B cell (primary cell): ENCODE measurements around the gene CYP27A1. TPM values are rescaled to one million over a fixed set of nuclear protein-coding genes. Genes with fewer than 3 reads are reported as not detected.

Experiments
- ATAC-seq: fragments of 200-7000 bp; cut with Tn5 transposase; one replicate; pipeline ENCODE4 v1.10.0; 2021; ENCODE audit warnings: low read depth, mild to moderate bottlenecking, moderate number of reproducible peaks, moderate library complexity
- CTCF ChIA-PET: fragments of 350-600 bp; sonication (Branson Sonifier 250); formaldehyde crosslinking; loops from one replicate; lab custom pipeline; 2021; ENCODE audit warnings: antibody characterized with exemption, inconsistent platforms; lab: Charles Lee
- POLR2A ChIA-PET: fragments of 350-600 bp; sonication (Branson Sonifier 250); formaldehyde crosslinking; loops from one replicate; lab custom pipeline; 2021; ENCODE audit warnings: antibody characterized with exemption; lab: Charles Lee
- DNase-seq: peaks from one replicate; pipeline ENCODE4 v3.0.0; 2013
- H2AFZ ChIP-seq: 2 replicates; pipeline ENCODE4 v1.6.1; 2012; ENCODE audit warnings: mild to moderate bottlenecking, low read depth, low read length; ENCODE audit not compliant: insufficient read depth, poor library complexity, severe bottlenecking
- H3K27ac ChIP-seq, 2 donors: 1 replicate in 1 of 2; 2 replicates in 1 of 2; pipeline ENCODE4 v1.5.1; 2012 to 2013; ENCODE audit warnings: low read length in 2 of 2, mild to moderate bottlenecking in 2 of 2, moderate library complexity in 1 of 2
- H3K27me3 ChIP-seq, 4 experiments: fragments of 200-600 bp in 1 of 4; sonication (generic) in 1 of 4; replicated peaks in 1 of 4; 1 replicate in 2 of 4; 2 replicates in 2 of 4; pipeline versions ENCODE4 v1.6.1 to v1.7.0; 2013 to 2016; ENCODE audit warnings: low read length in 3 of 4, mild to moderate bottlenecking in 2 of 4, mixed read lengths in 1 of 4, moderate library complexity in 1 of 4; ENCODE audit not compliant: insufficient read depth in 4 of 4, control insufficient read depth in 3 of 4; ENCODE audit errors: control extremely low read depth in 1 of 4
- H3K36me3 ChIP-seq, 2 experiments: replicated peaks in 1 of 2; 1 replicate in 1 of 2; 2 replicates in 1 of 2; pipeline versions ENCODE4 v1.6.1 to v1.7.1; 2013; ENCODE audit warnings: low read length in 1 of 2; ENCODE audit not compliant: insufficient read depth in 2 of 2, control insufficient read depth in 1 of 2; ENCODE audit errors: control extremely low read depth in 1 of 2, extremely low read depth in 1 of 2
- H3K4me1 ChIP-seq, 2 donors: fragments of 200-600 bp in 1 of 2; sonication (generic) in 1 of 2; 1 replicate in 1 of 2; 2 replicates in 1 of 2; pipeline versions ENCODE4 v1.5.1 to v1.6.1; 2013 to 2017; ENCODE audit warnings: low read length in 2 of 2; ENCODE audit not compliant: control insufficient read depth in 2 of 2, insufficient read depth in 2 of 2
- H3K4me2 ChIP-seq: replicated peaks from 2 replicates; pipeline ENCODE3; 2012; ENCODE audit warnings: mild to moderate bottlenecking, low read depth, low read length; ENCODE audit not compliant: poor library complexity, severe bottlenecking
- H3K4me3 ChIP-seq, 5 experiments: fragments of 200-600 bp in 1 of 5; sonication (generic) in 1 of 5; 1 replicate in 3 of 5; 2 replicates in 2 of 5; pipeline versions ENCODE4 v1.5.1 to v1.7.0; 2011 to 2016; ENCODE audit warnings: low read length in 4 of 5, mild to moderate bottlenecking in 4 of 5, low read depth in 2 of 5, control low read depth in 1 of 5, moderate library complexity in 1 of 5; ENCODE audit not compliant: insufficient read depth in 1 of 5; ENCODE audit errors: control extremely low read depth in 1 of 5, extremely low read depth in 1 of 5
- H3K79me2 ChIP-seq: fragments of 200-600 bp; sonication (generic); one replicate; pipeline ENCODE4 v1.6.0; 2016; ENCODE audit warnings: low read length; ENCODE audit not compliant: control insufficient read depth, insufficient read depth
- H3K9ac ChIP-seq: fragments of 200-600 bp; sonication (generic); 2 replicates; pipeline ENCODE4 v1.6.1; 2017; ENCODE audit warnings: mild to moderate bottlenecking, low read length, moderate library complexity
- H3K9me3 ChIP-seq, 3 donors: one replicate each; pipeline versions ENCODE4 v1.6.1 to v1.7.1; 2013; ENCODE audit warnings: low read length in 2 of 3; ENCODE audit not compliant: control insufficient read depth in 2 of 3, insufficient read depth in 1 of 3; ENCODE audit errors: control extremely low read depth in 1 of 3
- H4K20me1 ChIP-seq: 2 replicates; pipeline ENCODE4 v1.6.0; 2012; ENCODE audit warnings: mild to moderate bottlenecking, low read length; ENCODE audit not compliant: insufficient read depth, control insufficient read depth, poor library complexity, severe bottlenecking
- H3K27ac Mint-ChIP-seq: one replicate; pipeline ENCODE4 v1.8.0; 2021; ENCODE audit warnings: mixed read lengths
- H3K27me3 Mint-ChIP-seq: one replicate; pipeline ENCODE4 v1.8.0; 2021; ENCODE audit warnings: mixed read lengths
- H3K4me1 Mint-ChIP-seq: one replicate; pipeline ENCODE4 v1.8.0; 2021; ENCODE audit warnings: mixed read lengths
- H3K4me3 Mint-ChIP-seq: one replicate; pipeline ENCODE4 v1.8.0; 2021; ENCODE audit warnings: mixed read lengths
- H3K9me3 Mint-ChIP-seq: one replicate; pipeline ENCODE4 v1.8.0; 2022; ENCODE audit warnings: mixed read lengths; ENCODE audit not compliant: insufficient read depth
- EZH2 ChIP-seq: IDR thresholded peaks from 2 replicates; pipeline ENCODE4 v1.6.1; 2012; ENCODE audit warnings: borderline replicate concordance, low read depth, mild to moderate bottlenecking, moderate library complexity, low read length; ENCODE audit not compliant: insufficient read depth, poor library complexity, severe bottlenecking
- WGBS: methylation state at CpG from one replicate; pipeline ENCODE4 v1.1.5; 2013; ENCODE audit warnings: missing lambda C conversion rate; ENCODE audit not compliant: insufficient coverage; 5-methylcytosine and 5-hydroxymethylcytosine counted together
- intact Hi-C: fragments of 100-400 bp; cut with micrococcal nuclease; formaldehyde crosslinking; loops from one replicate; pipeline ENCODE4 v1.10.0; 2022
- polyA plus RNA-seq: library from polyadenylated mRNA; depleted of rRNA; stranded (reverse); fragments of >200 nt; gene quantifications from 2 replicates; pipeline ENCODE4 v1.2.3, GENCODE V29; 2012
- total RNA-seq, 2 donors: library from RNA; stranded (reverse); fragments of 120-200 nt in 1 of 2; gene quantifications; 1 replicate in 1 of 2; 2 replicates in 1 of 2; pipeline versions ENCODE4 v1.2.3 to v1.2.4, GENCODE V29; 2013 to 2022
- TF ChIP-seq, protein P1 (sequence below): fragments of 200-600 bp; IDR thresholded peaks from one replicate; pipeline ENCODE4 v1.8.0; 2022; ENCODE audit warnings: antibody characterized with exemption, mild to moderate bottlenecking

The CYP27A1 gene
- total and polyA plus RNA-seq, 2 donors (not counting 1 experiment from before 2014, with no cell fraction given), result 0.39 to 1.1 TPM

DNA sequence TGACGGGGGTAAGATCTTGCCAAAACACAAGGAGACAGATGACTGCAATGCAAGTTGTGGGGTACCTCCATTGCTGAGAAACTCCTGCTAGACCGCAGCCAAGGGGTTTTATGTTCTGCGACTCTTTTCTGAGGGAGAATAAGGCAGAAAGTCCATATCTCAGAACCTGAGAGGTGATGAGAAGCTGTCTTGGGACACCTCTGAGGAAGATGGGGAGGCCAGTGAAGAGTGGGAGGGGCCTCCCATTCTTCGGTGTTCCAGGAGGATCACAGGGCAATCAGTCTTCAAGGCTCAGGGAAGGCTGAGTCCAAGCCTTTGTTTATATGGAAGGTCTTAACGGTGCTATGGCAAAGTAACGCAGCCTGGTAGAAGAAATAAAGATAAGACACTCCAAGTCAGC lies 18.0 kb downstream of the CYP27A1 start:
- Histone ChIP-seq H3K9me3 (peaks cover 6 to 10% (median 8%) of the 10 kb centered on the region in 3 donors), H3K36me3 (no peaks in the 10 kb centered on the region), H4K20me1 (no peaks in the 10 kb centered on the region), H3K4me1 (no peaks in the 10 kb centered on the region), H2AFZ (no peak overlapping the region), H3K9ac (no peak overlapping the region), H3K4me2 (no peak overlapping the region), H3K79me2 (no peaks in the 10 kb centered on the region), H3K27ac (no peak overlapping the region), H3K4me3 (no peak overlapping the region), H3K27me3 (peaks cover 0 to 17% (median 6%) of the 10 kb centered on the region in 4 experiments)
- CTCF ChIA-PET, result no interaction called here
- WGBS, result 86% methylated on average over 4 of the region's 6 CpGs
- intact Hi-C loops, result no loop called here
- DNase-seq (no peak), ATAC-seq (no peak)
- Mint-ChIP-seq H3K27ac (no peak overlapping the region), H3K4me1 (no peaks in the 10 kb centered on the region), H3K27me3 (peaks cover 40% of the 10 kb centered on the region), H3K9me3 (peaks cover 5% of the 10 kb centered on the region), H3K4me3 (no peak overlapping the region)
- TF ChIP-seq EZH2, result no peak
- TF ChIP-seq, protein P1, sequence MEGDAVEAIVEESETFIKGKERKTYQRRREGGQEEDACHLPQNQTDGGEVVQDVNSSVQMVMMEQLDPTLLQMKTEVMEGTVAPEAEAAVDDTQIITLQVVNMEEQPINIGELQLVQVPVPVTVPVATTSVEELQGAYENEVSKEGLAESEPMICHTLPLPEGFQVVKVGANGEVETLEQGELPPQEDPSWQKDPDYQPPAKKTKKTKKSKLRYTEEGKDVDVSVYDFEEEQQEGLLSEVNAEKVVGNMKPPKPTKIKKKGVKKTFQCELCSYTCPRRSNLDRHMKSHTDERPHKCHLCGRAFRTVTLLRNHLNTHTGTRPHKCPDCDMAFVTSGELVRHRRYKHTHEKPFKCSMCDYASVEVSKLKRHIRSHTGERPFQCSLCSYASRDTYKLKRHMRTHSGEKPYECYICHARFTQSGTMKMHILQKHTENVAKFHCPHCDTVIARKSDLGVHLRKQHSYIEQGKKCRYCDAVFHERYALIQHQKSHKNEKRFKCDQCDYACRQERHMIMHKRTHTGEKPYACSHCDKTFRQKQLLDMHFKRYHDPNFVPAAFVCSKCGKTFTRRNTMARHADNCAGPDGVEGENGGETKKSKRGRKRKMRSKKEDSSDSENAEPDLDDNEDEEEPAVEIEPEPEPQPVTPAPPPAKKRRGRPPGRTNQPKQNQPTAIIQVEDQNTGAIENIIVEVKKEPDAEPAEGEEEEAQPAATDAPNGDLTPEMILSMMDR, result no peak
- POLR2A ChIA-PET, result no interaction called here

DNA sequence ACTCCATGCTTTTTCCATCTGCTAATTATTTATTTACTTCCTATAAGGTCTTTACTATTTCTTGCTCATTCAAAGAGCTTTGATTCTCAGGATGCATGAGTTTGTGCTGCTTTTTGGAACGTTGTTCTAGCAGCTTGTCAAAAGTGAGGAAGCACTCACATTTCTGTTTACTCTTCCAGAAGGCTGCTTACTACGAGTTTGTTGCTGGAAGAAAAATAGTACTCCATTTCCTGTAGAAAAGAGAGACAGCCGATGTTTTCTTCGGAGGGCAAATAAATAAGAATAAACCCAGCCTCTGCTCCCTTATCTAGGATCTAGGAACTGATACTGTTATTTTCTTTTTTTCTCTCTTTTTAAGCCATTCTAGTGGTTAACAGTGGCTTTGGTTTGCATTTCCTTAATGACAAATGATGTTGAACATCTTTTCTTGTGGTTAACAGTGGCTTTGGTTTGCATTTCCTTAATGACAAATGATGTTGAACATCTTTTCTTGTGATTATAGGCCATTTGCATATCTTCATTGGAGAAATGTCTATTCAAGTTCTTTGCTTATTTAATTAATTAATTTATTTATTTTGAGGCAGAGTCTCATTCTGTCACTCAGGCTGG lies 20.5 kb downstream of the CYP27A1 start:
- Mint-ChIP-seq H3K4me3 (no peak overlapping the region), H3K9me3 (peaks cover 8% of the 10 kb centered on the region), H3K27ac (no peak overlapping the region), H3K27me3 (peaks cover 43% of the 10 kb centered on the region), H3K4me1 (no peaks in the 10 kb centered on the region)
- intact Hi-C loops, result no loop called here
- no peak overlapping the region for H3K27ac ChIP-seq
- no peak overlapping the region for H3K4me2 ChIP-seq
- ChIA-PET POLR2A (no interaction called here), CTCF (no interaction called here)
- WGBS, result no CpG with 5 or more reads among the region's 4 CpGs
- no peak for TF ChIP-seq EZH2
- TF ChIP-seq, protein P1, result no peak
- H4K20me1 ChIP-seq, result no peaks in the 10 kb centered on the region
- no peak overlapping the region for H3K9ac ChIP-seq
- DNase-seq (no peak), ATAC-seq (no peak)
- peaks cover 6 to 10% (median 8%) of the 10 kb centered on the region in 3 donors for H3K9me3 ChIP-seq
- no peaks in the 10 kb centered on the region for H3K36me3 ChIP-seq
- H3K27me3 ChIP-seq, result peaks cover 0 to 32% (median 14%) of the 10 kb centered on the region in 4 experiments
- H2AFZ ChIP-seq, result no peak overlapping the region
- no peak overlapping the region for H3K4me3 ChIP-seq
- no peaks in the 10 kb centered on the region for H3K79me2 ChIP-seq
- H3K4me1 ChIP-seq, result no peaks in the 10 kb centered on the region
